HCT116 (cell line): ENCODE measurements around the gene SLFN12L. TPM values are rescaled to one million over a fixed set of nuclear protein-coding genes. Genes with fewer than 3 reads are reported as not detected.

Experiments
- ATAC-seq: fragments of 200-7000 bp; cut with Tn5 transposase; 2 replicates; pipeline ENCODE4 v1.9.1; 2020; ENCODE audit warnings: mild to moderate bottlenecking, moderate library complexity
- BruUV-seq: library from RNA; stranded (reverse); fragments of 400-500 nt; replicated peaks from 2 replicates; lab custom pipeline; 2021; lab: Mats Ljungman, UMichigan
- CTCF ChIA-PET: fragments of 300-600 bp; sonication (Branson Sonifier 250); formaldehyde crosslinking; loops from one replicate; lab custom pipeline; 2021; ENCODE audit warnings: antibody characterized with exemption; lab: Charles Lee
- POLR2A ChIA-PET: fragments of 300-600, 350-600 bp; sonication (Branson Sonifier 250); formaldehyde crosslinking; loops from one replicate; lab custom pipeline; 2021; ENCODE audit warnings: antibody characterized with exemption; lab: Charles Lee
- RAD21 ChIA-PET, 2 experiments: fragments of 300-600 bp; sonication (Branson Sonifier 250); formaldehyde crosslinking; loops; one replicate each; lab custom pipeline; 2023; ENCODE audit warnings: low total read pairs in 2 of 2; ENCODE audit not compliant: uncharacterized antibody in 2 of 2, unreplicated experiment in 2 of 2, low non-redundant PET in 1 of 2; lab: Charles Lee
- DNase-seq: peaks from one replicate; pipeline ENCODE4 v3.0.0-alpha.2; 2010; ENCODE audit warnings: low read depth, low spot score
- H2AFZ ChIP-seq: fragments of 200-600 bp; shearing (Covaris generic), sonication (generic); 2 replicates; pipeline ENCODE4 v1.6.1; 2017; ENCODE audit warnings: low read depth, mixed run types, mixed read lengths, antibody characterized with exemption, low read length; ENCODE audit not compliant: poor library complexity, severe bottlenecking
- H3K27ac ChIP-seq: 2 replicates; pipeline ENCODE4 v1.5.1; 2012; ENCODE audit warnings: low read depth, low read length
- H3K27me3 ChIP-seq: fragments of 200-600 bp; sonication (generic); 2 replicates; pipeline ENCODE4 v1.6.1; 2016; ENCODE audit warnings: mixed run types, low read length, mixed read lengths; ENCODE audit not compliant: insufficient read depth
- H3K36me3 ChIP-seq, 2 experiments: fragments of 200-500 bp in 1 of 2; fragments of 200-600 bp in 1 of 2; sonication (Bioruptor generic) in 1 of 2; sonication (generic) in 1 of 2; 2 replicates each; pipeline versions ENCODE4 v1.5.1 to v1.6.1; 2014 to 2016; ENCODE audit warnings: low read length in 2 of 2, inconsistent platforms in 1 of 2, mixed read lengths in 1 of 2, mixed run types in 1 of 2; ENCODE audit not compliant: insufficient read depth in 2 of 2, control insufficient read depth in 1 of 2
- H3K4me1 ChIP-seq, 2 experiments: fragments of 200-600 bp in 1 of 2; sonication (generic) in 1 of 2; 2 replicates each; pipeline versions ENCODE4 v1.5.1 to v1.6.1; 2012 to 2017; ENCODE audit warnings: low read length in 2 of 2, inconsistent platforms in 1 of 2, mild to moderate bottlenecking in 1 of 2, mixed read lengths in 1 of 2, mixed run types in 1 of 2, moderate library complexity in 1 of 2; ENCODE audit not compliant: insufficient read depth in 2 of 2, control insufficient read depth in 1 of 2
- H3K4me2 ChIP-seq: fragments of 200-600 bp; sonication (generic); 2 replicates; pipeline ENCODE4 v1.6.1; 2017; ENCODE audit warnings: mixed run types, low read length, mixed read lengths
- H3K4me3 ChIP-seq, 2 experiments: fragments of 200-600 bp in 1 of 2; sonication (generic) in 1 of 2; replicated peaks in 1 of 2; 2 replicates each; pipeline ENCODE4 v1.5.1; 2011 to 2016; ENCODE audit warnings: low read length in 2 of 2, control low read depth in 1 of 2, low read depth in 1 of 2, mild to moderate bottlenecking in 1 of 2, mixed read lengths in 1 of 2, mixed run types in 1 of 2
- H3K79me2 ChIP-seq: fragments of 200-600 bp; sonication (generic); 2 replicates; pipeline ENCODE4 v1.6.1; 2017; ENCODE audit warnings: mild to moderate bottlenecking, mixed run types, low read length, moderate library complexity, mixed read lengths; ENCODE audit not compliant: insufficient read depth
- H3K9ac ChIP-seq: fragments of 200-600 bp; sonication (generic); 2 replicates; pipeline ENCODE4 v1.6.1; 2016; ENCODE audit warnings: low read length, mixed read lengths
- H3K9me2 ChIP-seq: fragments of 200-600 bp; sonication (generic), shearing (Covaris generic); 2 replicates; pipeline ENCODE4 v1.6.1; 2017; ENCODE audit warnings: mixed run types, mild to moderate bottlenecking, moderate library complexity; ENCODE audit not compliant: insufficient read depth
- H3K9me3 ChIP-seq, 2 experiments: fragments of 200-500 bp in 1 of 2; fragments of 200-600 bp in 1 of 2; sonication (Bioruptor generic) in 1 of 2; sonication (generic) in 1 of 2; 2 replicates each; pipeline ENCODE4 v1.6.1; 2014 to 2017; ENCODE audit warnings: low read length in 2 of 2, mixed read lengths in 2 of 2, inconsistent platforms in 1 of 2, low read depth in 1 of 2, mild to moderate bottlenecking in 1 of 2, mixed run types in 1 of 2, moderate library complexity in 1 of 2; ENCODE audit not compliant: control insufficient read depth in 1 of 2, insufficient read depth in 1 of 2
- H4K20me1 ChIP-seq: fragments of 200-600 bp; sonication (generic), shearing (Covaris generic); 2 replicates; pipeline ENCODE4 v1.6.1; 2017; ENCODE audit warnings: mixed run types, mild to moderate bottlenecking, moderate library complexity; ENCODE audit not compliant: insufficient read depth
- CBX3 ChIP-seq: IDR thresholded peaks from 2 replicates; pipeline ENCODE4 v1.6.1; 2012; ENCODE audit warnings: low read depth
- CEBPB ChIP-seq: IDR thresholded peaks from 2 replicates; pipeline ENCODE4 v1.6.1; 2012; ENCODE audit warnings: low read depth
- EGR1 ChIP-seq: IDR thresholded peaks from 2 replicates; pipeline ENCODE4 v1.6.1; 2012; ENCODE audit warnings: low read depth
- EZH2 ChIP-seq: fragments of 200-600 bp; sonication (generic); IDR thresholded peaks from 2 replicates; pipeline ENCODE4 v1.6.1; 2017; ENCODE audit warnings: antibody characterized with exemption, mixed run types
- EZH2phosphoT487 ChIP-seq: fragments of 200-600 bp; IDR thresholded peaks from 2 replicates; pipeline ENCODE4 v1.6.1; 2018; ENCODE audit warnings: antibody characterized with exemption, borderline replicate concordance
- POLR2A ChIP-seq: IDR thresholded peaks from 2 replicates; pipeline ENCODE4 v1.7.0; 2011; ENCODE audit warnings: borderline replicate concordance; ENCODE audit not compliant: insufficient read depth, insufficient read length; ENCODE audit errors: extremely low read depth
- POLR2AphosphoS5 ChIP-seq: IDR thresholded peaks from 2 replicates; pipeline ENCODE4 v1.6.1; 2011; ENCODE audit warnings: mild to moderate bottlenecking, low read depth, low read length, moderate library complexity
- RAD21 ChIP-seq: IDR thresholded peaks from 2 replicates; pipeline ENCODE4 v1.6.1; 2012; ENCODE audit warnings: low read depth, mild to moderate bottlenecking
- SIN3A ChIP-seq: IDR thresholded peaks from 2 replicates; pipeline ENCODE4 v1.6.1; 2012; ENCODE audit warnings: low read depth
- SP1 ChIP-seq: IDR thresholded peaks from 2 replicates; pipeline ENCODE4 v1.6.1; 2012; ENCODE audit warnings: low read depth
- SRF ChIP-seq: IDR thresholded peaks from 2 replicates; pipeline ENCODE4 v1.6.1; 2012; ENCODE audit warnings: low read depth
- TCF7L2 ChIP-seq: IDR thresholded peaks from 2 replicates; pipeline ENCODE4 v1.7.0; 2011; ENCODE audit warnings: borderline replicate concordance, inconsistent platforms; ENCODE audit not compliant: insufficient read depth, insufficient read length; ENCODE audit errors: extremely low read depth
- ZBTB33 ChIP-seq: IDR thresholded peaks from 2 replicates; pipeline ENCODE4 v1.6.1; 2011; ENCODE audit warnings: mild to moderate bottlenecking, low read length, moderate library complexity; ENCODE audit not compliant: insufficient replicate concordance; ENCODE audit errors: extremely low read depth
- ZFX ChIP-seq: fragments of 450-650 bp; IDR thresholded peaks from 2 replicates; pipeline ENCODE4 v1.6.1; 2017
- intact Hi-C: fragments of 100-400 bp; cut with micrococcal nuclease; formaldehyde crosslinking; loops from 2 replicates; pipeline ENCODE4 v1.10.0; 2022
- total RNA-seq: library from RNA; stranded (reverse); gene quantifications from one replicate; pipeline ENCODE4 v1.2.1, GENCODE V29; 2021; ENCODE audit not compliant: unreplicated experiment
- TF ChIP-seq, protein P1 (sequence below), 3 experiments: fragments of 200-600 bp in 1 of 3; sonication (generic) in 1 of 3; IDR thresholded peaks in 2 of 3; conservative IDR thresholded peaks in 1 of 3; 2 replicates each; pipeline ENCODE4 v1.5.1; 2012 to 2017; ENCODE audit warnings: low read depth in 2 of 3, low read length in 2 of 3, antibody characterized with exemption in 1 of 3, borderline replicate concordance in 1 of 3, control low read depth in 1 of 3, mild to moderate bottlenecking in 1 of 3, mixed read lengths in 1 of 3, mixed run types in 1 of 3, moderate library complexity in 1 of 3; ENCODE audit not compliant: insufficient read depth in 1 of 3
- TF ChIP-seq, protein P2 (sequence below): IDR thresholded peaks from 2 replicates; pipeline ENCODE4 v1.6.1; 2012
- TF ChIP-seq, protein P3 (sequence below): IDR thresholded peaks from 2 replicates; pipeline ENCODE4 v1.6.1; 2012
- TF ChIP-seq, protein P4 (sequence below): IDR thresholded peaks from 2 replicates; pipeline ENCODE4 v1.6.1; 2012; ENCODE audit warnings: low read depth

Gene SLFN12L
- total RNA-seq, 1 experiment from 2014 or later, result 0.17 TPM

DNA sequence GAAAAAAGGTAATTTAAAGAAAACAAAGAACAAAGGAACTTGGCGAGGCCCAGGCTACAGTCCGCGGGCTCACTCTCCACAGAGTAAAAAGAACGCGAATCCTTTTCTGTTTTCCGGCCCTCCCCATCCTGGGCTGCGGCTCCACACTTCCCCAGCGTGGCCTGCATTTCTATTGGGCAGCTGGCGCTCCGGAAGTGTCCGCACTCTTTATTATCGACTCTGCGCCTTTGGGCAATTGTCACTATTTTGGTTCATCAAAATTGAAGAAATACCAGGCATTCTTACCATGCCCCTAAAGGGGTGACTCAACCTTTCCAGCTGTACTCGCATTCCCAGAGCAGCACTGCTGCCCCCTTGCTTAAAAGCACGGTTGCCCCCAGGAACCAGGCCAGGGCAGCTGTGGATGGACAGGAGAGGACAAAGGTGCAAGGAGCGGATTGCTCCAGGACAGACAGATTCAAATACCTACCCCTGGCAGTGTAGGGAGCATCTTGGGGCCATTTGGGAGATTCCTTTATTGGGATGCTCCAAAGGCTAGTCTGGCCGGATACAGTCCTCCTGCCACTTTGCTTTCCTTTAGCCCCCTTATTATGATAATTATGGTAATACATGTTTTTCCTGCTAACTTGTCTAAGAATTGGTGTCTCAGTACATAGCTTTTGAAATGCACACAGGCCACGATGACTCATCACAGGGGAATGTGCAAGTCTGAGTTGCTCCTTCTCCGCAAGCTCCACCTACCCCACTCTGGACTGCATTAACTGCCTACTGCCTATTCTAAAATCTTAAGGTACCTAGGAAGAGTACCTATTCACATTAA is 104.2 kb downstream of the SLFN12L start:
- peak overlapping the region in 1 of 2 experiments; percentile 41; a peak in 2 of 4 replicates for H3K4me3 ChIP-seq
- no peaks in the 10 kb centered on the region for H3K36me3 ChIP-seq
- intact Hi-C loops, result no loop called here
- TF ChIP-seq, protein P1, sequence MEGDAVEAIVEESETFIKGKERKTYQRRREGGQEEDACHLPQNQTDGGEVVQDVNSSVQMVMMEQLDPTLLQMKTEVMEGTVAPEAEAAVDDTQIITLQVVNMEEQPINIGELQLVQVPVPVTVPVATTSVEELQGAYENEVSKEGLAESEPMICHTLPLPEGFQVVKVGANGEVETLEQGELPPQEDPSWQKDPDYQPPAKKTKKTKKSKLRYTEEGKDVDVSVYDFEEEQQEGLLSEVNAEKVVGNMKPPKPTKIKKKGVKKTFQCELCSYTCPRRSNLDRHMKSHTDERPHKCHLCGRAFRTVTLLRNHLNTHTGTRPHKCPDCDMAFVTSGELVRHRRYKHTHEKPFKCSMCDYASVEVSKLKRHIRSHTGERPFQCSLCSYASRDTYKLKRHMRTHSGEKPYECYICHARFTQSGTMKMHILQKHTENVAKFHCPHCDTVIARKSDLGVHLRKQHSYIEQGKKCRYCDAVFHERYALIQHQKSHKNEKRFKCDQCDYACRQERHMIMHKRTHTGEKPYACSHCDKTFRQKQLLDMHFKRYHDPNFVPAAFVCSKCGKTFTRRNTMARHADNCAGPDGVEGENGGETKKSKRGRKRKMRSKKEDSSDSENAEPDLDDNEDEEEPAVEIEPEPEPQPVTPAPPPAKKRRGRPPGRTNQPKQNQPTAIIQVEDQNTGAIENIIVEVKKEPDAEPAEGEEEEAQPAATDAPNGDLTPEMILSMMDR (IDR thresholded peaks at IDR 0.05 in 2 of 3, conservative IDR thresholded peaks at IDR 0.05 in 1 of 3; ENCODE audit: borderline replicate concordance in 1 of 3, insufficient read depth in 1 of 3, low read depth in 2 of 3, low read length in 2 of 3), result 0 out of 6 replicates have a peak, but pooled peaks of 1 of the 3 experiments have one; percentile 9
- TF ChIP-seq ZBTB33, result no peak
- no peak for TF ChIP-seq POLR2A
- no peak for TF ChIP-seq RAD21
- peak; percentile 35; the same call in 1 of the 2 replicates for TF ChIP-seq SP1
- no peak; the same call in 1 of the 2 replicates for TF ChIP-seq CEBPB
- no peak for TF ChIP-seq EZH2phosphoT487
- TF ChIP-seq, protein P2, sequence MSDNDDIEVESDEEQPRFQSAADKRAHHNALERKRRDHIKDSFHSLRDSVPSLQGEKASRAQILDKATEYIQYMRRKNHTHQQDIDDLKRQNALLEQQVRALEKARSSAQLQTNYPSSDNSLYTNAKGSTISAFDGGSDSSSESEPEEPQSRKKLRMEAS, result no peak
- TF ChIP-seq TCF7L2, result no peak
- TF ChIP-seq SRF, result no peak; the same call in 1 of the 2 replicates
- TF ChIP-seq, protein P3, sequence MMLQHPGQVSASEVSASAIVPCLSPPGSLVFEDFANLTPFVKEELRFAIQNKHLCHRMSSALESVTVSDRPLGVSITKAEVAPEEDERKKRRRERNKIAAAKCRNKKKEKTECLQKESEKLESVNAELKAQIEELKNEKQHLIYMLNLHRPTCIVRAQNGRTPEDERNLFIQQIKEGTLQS, result peak; percentile 76
- no peak for TF ChIP-seq ZFX
- TF ChIP-seq POLR2AphosphoS5, result no peak
- TF ChIP-seq EZH2, result no peak
- TF ChIP-seq EGR1, result no peak
- TF ChIP-seq CBX3, result 0 out of 2 replicates have a peak, but pooled peaks have one; percentile 56
- TF ChIP-seq, protein P4, sequence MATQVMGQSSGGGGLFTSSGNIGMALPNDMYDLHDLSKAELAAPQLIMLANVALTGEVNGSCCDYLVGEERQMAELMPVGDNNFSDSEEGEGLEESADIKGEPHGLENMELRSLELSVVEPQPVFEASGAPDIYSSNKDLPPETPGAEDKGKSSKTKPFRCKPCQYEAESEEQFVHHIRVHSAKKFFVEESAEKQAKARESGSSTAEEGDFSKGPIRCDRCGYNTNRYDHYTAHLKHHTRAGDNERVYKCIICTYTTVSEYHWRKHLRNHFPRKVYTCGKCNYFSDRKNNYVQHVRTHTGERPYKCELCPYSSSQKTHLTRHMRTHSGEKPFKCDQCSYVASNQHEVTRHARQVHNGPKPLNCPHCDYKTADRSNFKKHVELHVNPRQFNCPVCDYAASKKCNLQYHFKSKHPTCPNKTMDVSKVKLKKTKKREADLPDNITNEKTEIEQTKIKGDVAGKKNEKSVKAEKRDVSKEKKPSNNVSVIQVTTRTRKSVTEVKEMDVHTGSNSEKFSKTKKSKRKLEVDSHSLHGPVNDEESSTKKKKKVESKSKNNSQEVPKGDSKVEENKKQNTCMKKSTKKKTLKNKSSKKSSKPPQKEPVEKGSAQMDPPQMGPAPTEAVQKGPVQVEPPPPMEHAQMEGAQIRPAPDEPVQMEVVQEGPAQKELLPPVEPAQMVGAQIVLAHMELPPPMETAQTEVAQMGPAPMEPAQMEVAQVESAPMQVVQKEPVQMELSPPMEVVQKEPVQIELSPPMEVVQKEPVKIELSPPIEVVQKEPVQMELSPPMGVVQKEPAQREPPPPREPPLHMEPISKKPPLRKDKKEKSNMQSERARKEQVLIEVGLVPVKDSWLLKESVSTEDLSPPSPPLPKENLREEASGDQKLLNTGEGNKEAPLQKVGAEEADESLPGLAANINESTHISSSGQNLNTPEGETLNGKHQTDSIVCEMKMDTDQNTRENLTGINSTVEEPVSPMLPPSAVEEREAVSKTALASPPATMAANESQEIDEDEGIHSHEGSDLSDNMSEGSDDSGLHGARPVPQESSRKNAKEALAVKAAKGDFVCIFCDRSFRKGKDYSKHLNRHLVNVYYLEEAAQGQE, result no peak
- TF ChIP-seq SIN3A, result no peak

More for the DNA sequence above, 104.2 kb downstream of the SLFN12L start:
- DNase-seq (peak; percentile 85), ATAC-seq (peak; percentile 96)
- Histone ChIP-seq H3K9me3 (no peaks in the 10 kb centered on the region), H3K4me2 (peak overlapping the region; percentile 80), H3K27me3 (no peaks in the 10 kb centered on the region; the same call in 1 of the 2 replicates), H2AFZ (peak overlapping the region; percentile 84), H3K79me2 (no peaks in the 10 kb centered on the region), H3K9me2 (no peaks in the 10 kb centered on the region), H4K20me1 (no peaks in the 10 kb centered on the region), H3K4me1 (peaks cover 12 to 16% of the 10 kb centered on the region in 2 experiments), H3K9ac (no peak overlapping the region), H3K27ac (peak overlapping the region; percentile 39; the same call in 1 of the 2 replicates)
- CTCF ChIA-PET, result no interaction called here
- RAD21 ChIA-PET, result no interaction called here
- POLR2A ChIA-PET, result no interaction called here
- no TSS peak for BruUV-seq
